HG03095 (cell line): Measurements from ENCODE around the gene ADGRD1.

Experiments
- ATAC-seq: cut with Tn5 transposase; IDR thresholded peaks from one replicate; pipeline ENCODE4 v1.9.1; 2021; ENCODE audit warnings: moderate library complexity; ENCODE audit not compliant: unreplicated experiment

Gene ADGRD1

GRCh38 chr12:131005161-131006035, 51.7 kb downstream of the ADGRD1 start:
- no peak for ATAC-seq

- ATAC-seq, result no peak
Measured at GRCh38 chr12:131006036-131006735, 52.5 kb downstream of the ADGRD1 start.

- no peak for ATAC-seq
Measured at GRCh38 chr12:131007031-131007739, 53.5 kb downstream of the ADGRD1 start.

GRCh38 chr12:131007740-131008117, 54.0 kb downstream of the ADGRD1 start:
- ATAC-seq, result no peak

GRCh38 chr12:131008131-131008912, 54.6 kb downstream of the ADGRD1 start:
- no peak for ATAC-seq

GRCh38 chr12:131008913-131009270, 55.2 kb downstream of the ADGRD1 start:
- no peak for ATAC-seq

- no peak for ATAC-seq
Measured at GRCh38 chr12:131009595-131010395, 56.1 kb downstream of the ADGRD1 start.

GRCh38 chr12:131010396-131011131, 56.9 kb downstream of the ADGRD1 start:
- no peak for ATAC-seq

- ATAC-seq, result no peak
Measured at GRCh38 chr12:131011165-131012079, 57.7 kb downstream of the ADGRD1 start.

- no peak for ATAC-seq
Measured at GRCh38 chr12:131012279-131013069, 58.8 kb downstream of the ADGRD1 start.

GRCh38 chr12:131013118-131013517, 59.4 kb downstream of the ADGRD1 start:
- no peak for ATAC-seq

- no peak for ATAC-seq
Measured at GRCh38 chr12:131014343-131014742, 60.6 kb downstream of the ADGRD1 start.

- ATAC-seq, result no peak
Measured at GRCh38 chr12:131015581-131016337, 62.1 kb downstream of the ADGRD1 start.

GRCh38 chr12:131017477-131017991, 63.8 kb downstream of the ADGRD1 start:
- ATAC-seq, result no peak

- ATAC-seq, result no peak
Measured at GRCh38 chr12:131018019-131018620, 64.4 kb downstream of the ADGRD1 start.

- ATAC-seq, result no peak
Measured at GRCh38 chr12:131018808-131019397, 65.2 kb downstream of the ADGRD1 start.
